Measurements from ENCODE around the gene BTAF1. TPM values are rescaled to one million over a fixed set of nuclear protein-coding genes. Genes with fewer than 3 reads are reported as not detected.

The BTAF1 gene
- total RNA-seq, 1 experiment from 2014 or later = 45.2 TPM

DNA sequence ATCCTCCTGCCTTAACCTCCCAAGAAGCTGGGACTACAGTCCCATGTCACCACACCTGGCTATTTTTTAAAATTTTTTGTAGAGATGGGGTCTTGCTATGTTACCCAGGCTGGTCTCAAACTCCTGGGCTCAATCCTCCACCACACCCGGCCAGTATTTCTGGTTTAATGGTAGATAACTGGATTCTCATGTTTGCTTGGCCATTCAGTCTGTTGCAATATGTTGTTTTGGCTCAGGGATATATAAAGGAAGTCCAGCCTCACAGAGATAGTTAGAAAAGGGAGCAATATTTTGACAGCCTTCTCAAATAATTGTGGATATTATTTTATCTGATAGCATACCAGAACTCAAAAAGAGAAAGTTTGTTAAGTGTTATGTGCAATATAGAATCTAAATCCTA, 82.4 kb downstream of the BTAF1 start:
- H4K91ac ChIP-seq (ENCODE audit: insufficient read length, low read depth, low read length) = no peak overlapping the region
- no peak overlapping the region for H3K18ac ChIP-seq (ENCODE audit: insufficient read length, low read depth, low read length)
- no peaks in the 10 kb centered on the region for H3K9me3 ChIP-seq (ENCODE audit: control insufficient read depth, low read depth, low read length)
- no peak overlapping the region for H4K8ac ChIP-seq (replicated peaks; ENCODE audit: insufficient read length, low read depth, low read length)
- no CpG with 5 or more reads among the region's 1 CpG for WGBS (ENCODE audit: extremely low coverage, insufficient read length, low lambda C conversion rate)
- no peaks in the 10 kb centered on the region for H4K20me1 ChIP-seq (ENCODE audit: control insufficient read depth, insufficient read depth, insufficient read length)
- no peak overlapping the region for H3K56ac ChIP-seq (ENCODE audit: insufficient read length, low read depth, low read length)
- no peak overlapping the region for H3K14ac ChIP-seq (ENCODE audit: insufficient read depth, low read length)
- H3K9ac ChIP-seq (ENCODE audit: extremely low read depth, insufficient read length, low read length) = no peak overlapping the region
- H2AK5ac ChIP-seq (ENCODE audit: insufficient read length, low read length) = no peak overlapping the region
- Mint-ChIP-seq H3K9me3 (no peaks in the 10 kb centered on the region; a peak in 1 of 5 replicates), H3K36me3 (ENCODE audit: insufficient read depth in 1 of 3, low read depth in 3 of 3) (peaks cover 19 to 64% (median 61%) of the 10 kb centered on the region in 3 experiments), H3K27me3 (ENCODE audit: low read depth) (no peaks in the 10 kb centered on the region), H3K27ac (no peak overlapping the region), H3K4me3 (no peak overlapping the region), H3K4me1 (no peaks in the 10 kb centered on the region)
- no peaks in the 10 kb centered on the region for H3K27me3 ChIP-seq (ENCODE audit: insufficient read depth, low read length)
- H3K23ac ChIP-seq (ENCODE audit: insufficient read length, low read depth, low read length) = no peak overlapping the region
- no peak overlapping the region for H2BK15ac ChIP-seq (ENCODE audit: low read depth, low read length)
- TF ChIP-seq, protein P1, sequence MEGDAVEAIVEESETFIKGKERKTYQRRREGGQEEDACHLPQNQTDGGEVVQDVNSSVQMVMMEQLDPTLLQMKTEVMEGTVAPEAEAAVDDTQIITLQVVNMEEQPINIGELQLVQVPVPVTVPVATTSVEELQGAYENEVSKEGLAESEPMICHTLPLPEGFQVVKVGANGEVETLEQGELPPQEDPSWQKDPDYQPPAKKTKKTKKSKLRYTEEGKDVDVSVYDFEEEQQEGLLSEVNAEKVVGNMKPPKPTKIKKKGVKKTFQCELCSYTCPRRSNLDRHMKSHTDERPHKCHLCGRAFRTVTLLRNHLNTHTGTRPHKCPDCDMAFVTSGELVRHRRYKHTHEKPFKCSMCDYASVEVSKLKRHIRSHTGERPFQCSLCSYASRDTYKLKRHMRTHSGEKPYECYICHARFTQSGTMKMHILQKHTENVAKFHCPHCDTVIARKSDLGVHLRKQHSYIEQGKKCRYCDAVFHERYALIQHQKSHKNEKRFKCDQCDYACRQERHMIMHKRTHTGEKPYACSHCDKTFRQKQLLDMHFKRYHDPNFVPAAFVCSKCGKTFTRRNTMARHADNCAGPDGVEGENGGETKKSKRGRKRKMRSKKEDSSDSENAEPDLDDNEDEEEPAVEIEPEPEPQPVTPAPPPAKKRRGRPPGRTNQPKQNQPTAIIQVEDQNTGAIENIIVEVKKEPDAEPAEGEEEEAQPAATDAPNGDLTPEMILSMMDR (conservative IDR thresholded peaks at IDR 0.05) = no peak
- H3K79me2 ChIP-seq (ENCODE audit: insufficient read depth, low read length) = no peaks in the 10 kb centered on the region
- no peak overlapping the region for H3T11ph ChIP-seq (ENCODE audit: low read length)
- no peak for DNase-seq
- no peak overlapping the region for H2BK20ac ChIP-seq (ENCODE audit: low read depth, low read length, poor library complexity, severe bottlenecking)
- no peak overlapping the region for H2BK120ac ChIP-seq (ENCODE audit: low read depth, low read length, poor library complexity, severe bottlenecking)
- H3K23me2 ChIP-seq (ENCODE audit: insufficient read length, low read depth, low read length, poor library complexity, severe bottlenecking) = no peaks in the 10 kb centered on the region
- H2AFZ ChIP-seq (ENCODE audit: low read length) = no peak overlapping the region
- no peak overlapping the region for H4K5ac ChIP-seq (ENCODE audit: insufficient read length, low read depth, low read length)
- H3K79me1 ChIP-seq (ENCODE audit: insufficient read depth, low read depth, low read length, poor library complexity, severe bottlenecking) = no peaks in the 10 kb centered on the region
- H2BK12ac ChIP-seq (ENCODE audit: insufficient read length, low read depth, low read length) = no peak overlapping the region
- no peak overlapping the region for H3K27ac ChIP-seq (ENCODE audit: insufficient read length, low read depth, low read length)
- no peak overlapping the region for H3K4me2 ChIP-seq (ENCODE audit: insufficient read depth, insufficient read length, low read length)
- no peak overlapping the region for H2BK5ac ChIP-seq (ENCODE audit: insufficient read length, low read length)
- no peaks in the 10 kb centered on the region for H3K4me1 ChIP-seq (ENCODE audit: insufficient read depth, low read length)
- H3K4ac ChIP-seq (ENCODE audit: low read depth, low read length) = no peak overlapping the region
